Neural progenitor cell (in vitro differentiated cells): ENCODE data around the gene EED. TPM values are rescaled to one million over a fixed set of nuclear protein-coding genes. Genes with fewer than 3 reads are reported as not detected.

Source experiments
- DNase-seq: peaks from one replicate; pipeline ENCODE4 v3.0.0-alpha.2; 2016; ENCODE audit warnings: low spot score
- H2AFZ ChIP-seq: fragments of 200-600 bp; sonication (generic); replicated peaks from 2 replicates; pipeline ENCODE4 v1.6.1; 2016; ENCODE audit warnings: antibody characterized with exemption
- H3F3A ChIP-seq: fragments of 200-600 bp; sonication (generic); 2 replicates; pipeline ENCODE4 v1.6.1; 2016; ENCODE audit warnings: antibody characterized with exemption, low read depth
- H3K27ac ChIP-seq: fragments of 200-600 bp; sonication (generic); 2 replicates; pipeline ENCODE4 v1.5.1; 2016; ENCODE audit warnings: mild to moderate bottlenecking
- H3K27me3 ChIP-seq: fragments of 200-600 bp; sonication (generic); 2 replicates; pipeline ENCODE4 v1.6.1; 2016; ENCODE audit warnings: mild to moderate bottlenecking, moderate library complexity
- H3K36me3 ChIP-seq: fragments of 200-600 bp; sonication (generic); 2 replicates; pipeline ENCODE4 v1.5.1; 2016
- H3K4me1 ChIP-seq: fragments of 200-600 bp; sonication (generic); 2 replicates; pipeline ENCODE4 v1.6.1; 2016; ENCODE audit warnings: mixed run types
- H3K4me2 ChIP-seq: fragments of 200-600 bp; sonication (generic); 2 replicates; pipeline ENCODE4 v1.6.1; 2016
- H3K4me3 ChIP-seq: fragments of 200-600 bp; sonication (generic); 2 replicates; pipeline ENCODE4 v1.5.1; 2016
- H3K79me2 ChIP-seq: fragments of 200-600 bp; sonication (generic); 2 replicates; pipeline ENCODE4 v1.6.1; 2016; ENCODE audit warnings: low read depth
- H3K9ac ChIP-seq: fragments of 200-600 bp; sonication (generic); 2 replicates; pipeline ENCODE4 v1.6.1; 2016
- H3K9me3 ChIP-seq: fragments of 200-600 bp; sonication (generic); 2 replicates; pipeline ENCODE4 v1.5.1; 2016; ENCODE audit warnings: low read depth
- H4K20me1 ChIP-seq: fragments of 200-600 bp; sonication (generic); 2 replicates; pipeline ENCODE4 v1.6.1; 2016; ENCODE audit warnings: low read depth
- H3K27ac Mint-ChIP-seq: 3 replicates; pipeline ENCODE4 v1.8.0; 2021; ENCODE audit warnings: mixed read lengths
- H3K27me3 Mint-ChIP-seq: 2 replicates; pipeline ENCODE4 v1.8.0; 2022; ENCODE audit warnings: low read depth, mild to moderate bottlenecking, inconsistent platforms, moderate library complexity, mixed read lengths; ENCODE audit not compliant: insufficient read depth
- H3K36me3 Mint-ChIP-seq: 3 replicates; pipeline ENCODE4 v1.8.0; 2021; ENCODE audit warnings: mixed read lengths
- H3K4me1 Mint-ChIP-seq: 3 replicates; pipeline ENCODE4 v1.8.0; 2021; ENCODE audit warnings: mixed read lengths
- H3K4me3 Mint-ChIP-seq: 3 replicates; pipeline ENCODE4 v1.8.0; 2021; ENCODE audit warnings: mild to moderate bottlenecking, moderate library complexity, mixed read lengths
- H3K9me3 Mint-ChIP-seq: 3 replicates; pipeline ENCODE4 v1.8.0; 2020; ENCODE audit warnings: mixed read lengths
- CTCF ChIP-seq: fragments of 200-600 bp; sonication (generic); IDR thresholded peaks from 2 replicates; pipeline ENCODE4 v1.5.1; 2017; ENCODE audit warnings: antibody characterized with exemption, mild to moderate bottlenecking
- EZH2 ChIP-seq: fragments of 200-600 bp; sonication (generic); IDR thresholded peaks from 2 replicates; pipeline ENCODE4 v1.6.1; 2017; ENCODE audit warnings: antibody characterized with exemption, mild to moderate bottlenecking, moderate library complexity
- EZH2phosphoT487 ChIP-seq: fragments of 200-600 bp; sonication (generic); IDR thresholded peaks from 2 replicates; pipeline ENCODE4 v1.6.1; 2017; ENCODE audit warnings: antibody characterized with exemption
- total RNA-seq: library from RNA; depleted of rRNA; stranded (reverse); fragments of >200 nt; gene quantifications from 2 replicates; pipeline ENCODE4 v1.2.3, GENCODE V29; 2015; ENCODE audit warnings: low replicate concordance

The EED gene
- total RNA-seq, 1 donor from 2014 or later, result 64.9 TPM

- H3K27me3 ChIP-seq, result peaks cover 33% of the 10 kb centered on the region
- no peaks in the 10 kb centered on the region for H3F3A ChIP-seq
- no peaks in the 10 kb centered on the region for H3K36me3 Mint-ChIP-seq
- no peaks in the 10 kb centered on the region for H4K20me1 ChIP-seq
- TF ChIP-seq CTCF, result no peak
- no peak for TF ChIP-seq EZH2
- TF ChIP-seq EZH2phosphoT487, result no peak
- no peaks in the 10 kb centered on the region for H3K27me3 Mint-ChIP-seq
- no peak overlapping the region for H3K4me3 Mint-ChIP-seq
- H3K79me2 ChIP-seq, result no peaks in the 10 kb centered on the region
- no peaks in the 10 kb centered on the region for H3K9me3 ChIP-seq
- no peak overlapping the region for H3K4me2 ChIP-seq
- H2AFZ ChIP-seq, result no peak overlapping the region
- no peak overlapping the region for H3K4me3 ChIP-seq
- no peak overlapping the region for H3K9ac ChIP-seq
- no peaks in the 10 kb centered on the region for H3K36me3 ChIP-seq
- H3K4me1 ChIP-seq, result peaks cover 3% of the 10 kb centered on the region
- H3K4me1 Mint-ChIP-seq, result no peaks in the 10 kb centered on the region
- no peak overlapping the region for H3K27ac Mint-ChIP-seq
- DNase-seq, result no peak
- no peaks in the 10 kb centered on the region for H3K9me3 Mint-ChIP-seq
- no peak overlapping the region for H3K27ac ChIP-seq
Observed at GRCh38 chr11:86199354-86199753, 45.2 kb upstream of the EED start.

- Histone ChIP-seq H3K4me1 (peaks cover 3% of the 10 kb centered on the region), H3K9ac (no peak overlapping the region), H3K4me3 (no peak overlapping the region), H3K27me3 (peaks cover 33% of the 10 kb centered on the region), H3K27ac (no peak overlapping the region), H4K20me1 (no peaks in the 10 kb centered on the region), H3K79me2 (no peaks in the 10 kb centered on the region), H3F3A (no peaks in the 10 kb centered on the region), H3K36me3 (no peaks in the 10 kb centered on the region), H3K9me3 (no peaks in the 10 kb centered on the region), H2AFZ (no peak overlapping the region), H3K4me2 (no peak overlapping the region)
- Mint-ChIP-seq H3K4me3 (no peak overlapping the region), H3K27me3 (no peaks in the 10 kb centered on the region), H3K4me1 (no peaks in the 10 kb centered on the region), H3K27ac (no peak overlapping the region), H3K36me3 (no peaks in the 10 kb centered on the region), H3K9me3 (peaks cover 2% of the 10 kb centered on the region)
- TF ChIP-seq EZH2phosphoT487, result no peak
- no peak for TF ChIP-seq EZH2
- TF ChIP-seq CTCF, result no peak
- DNase-seq, result no peak
Observed at GRCh38 chr11:86201371-86201884, 43.1 kb upstream of the EED start.

GRCh38 chr11:86202013-86202336, 42.6 kb upstream of the EED start:
- Histone ChIP-seq H3K79me2 (no peaks in the 10 kb centered on the region), H3K9me3 (no peaks in the 10 kb centered on the region), H3K4me1 (peaks cover 3% of the 10 kb centered on the region), H3K27me3 (peaks cover 33% of the 10 kb centered on the region), H3K4me3 (peak overlapping the region; percentile 25), H3K36me3 (no peaks in the 10 kb centered on the region), H3K9ac (no peak overlapping the region), H3K27ac (no peak overlapping the region), H3K4me2 (peak overlapping the region; percentile 71), H3F3A (no peaks in the 10 kb centered on the region), H4K20me1 (no peaks in the 10 kb centered on the region), H2AFZ (peak overlapping the region; percentile 98)
- Mint-ChIP-seq H3K9me3 (peaks cover 2% of the 10 kb centered on the region), H3K4me3 (no peak overlapping the region), H3K36me3 (no peaks in the 10 kb centered on the region), H3K27ac (no peak overlapping the region), H3K27me3 (no peaks in the 10 kb centered on the region), H3K4me1 (no peaks in the 10 kb centered on the region)
- DNase-seq, result no peak
- TF ChIP-seq EZH2 (no peak), EZH2phosphoT487 (no peak), CTCF (no peak)

- H3K4me3 Mint-ChIP-seq, result no peak overlapping the region
Observed at GRCh38 chr11:86204356-86204755, 40.2 kb upstream of the EED start.

More at GRCh38 chr11:86204356-86204755, 40.2 kb upstream of the EED start:
- Histone ChIP-seq H3K9ac (no peak overlapping the region), H3F3A (no peaks in the 10 kb centered on the region), H2AFZ (no peak overlapping the region), H3K4me1 (peaks cover 3% of the 10 kb centered on the region), H4K20me1 (no peaks in the 10 kb centered on the region), H3K79me2 (no peaks in the 10 kb centered on the region), H3K27ac (no peak overlapping the region), H3K4me2 (no peak overlapping the region), H3K4me3 (no peak overlapping the region), H3K27me3 (peaks cover 27% of the 10 kb centered on the region), H3K36me3 (no peaks in the 10 kb centered on the region), H3K9me3 (no peaks in the 10 kb centered on the region)
- Mint-ChIP-seq H3K27me3 (no peaks in the 10 kb centered on the region), H3K27ac (no peak overlapping the region), H3K4me1 (no peaks in the 10 kb centered on the region), H3K9me3 (peaks cover 5% of the 10 kb centered on the region), H3K36me3 (no peaks in the 10 kb centered on the region)
- TF ChIP-seq CTCF (no peak), EZH2 (no peak), EZH2phosphoT487 (no peak)
- no peak for DNase-seq
